ENCODE measurements around the gene ITPR1.

GRCh38 chr3:4823986-4824925 lies 331.1 kb downstream of the ITPR1 start:
- TF ChIP-seq ZNF331 (CRISPR knock-in tag; IDR thresholded peaks at IDR 0.05; ENCODE audit: low read depth) (no peak), CTCF (conservative IDR thresholded peaks at IDR 0.05; ENCODE audit: low read depth in 2 of 2) (no peak), EZH2 (IDR thresholded peaks at IDR 0.05; ENCODE audit: low read depth, unreplicated experiment) (no peak), EZH2phosphoT487 (IDR thresholded peaks at IDR 0.05; ENCODE audit: unreplicated experiment) (no peak), NANOG (IDR thresholded peaks at IDR 0.05; ENCODE audit: borderline replicate concordance) (no peak), CREB1 (CRISPR knock-in tag; IDR thresholded peaks at IDR 0.05; ENCODE audit: low read depth) (no peak), ZNF114 (CRISPR knock-in tag; IDR thresholded peaks at IDR 0.05) (no peak), ETS1 (IDR thresholded peaks at IDR 0.05) (no peak), POLR2AphosphoS5 (IDR thresholded peaks at IDR 0.05; ENCODE audit: low read depth) (no peak), JUNB (IDR thresholded peaks at IDR 0.05; ENCODE audit: unreplicated experiment) (no peak), STAT1 (IDR thresholded peaks at IDR 0.05; ENCODE audit: unreplicated experiment) (no peak)
- TF ChIP-seq, protein P1, sequence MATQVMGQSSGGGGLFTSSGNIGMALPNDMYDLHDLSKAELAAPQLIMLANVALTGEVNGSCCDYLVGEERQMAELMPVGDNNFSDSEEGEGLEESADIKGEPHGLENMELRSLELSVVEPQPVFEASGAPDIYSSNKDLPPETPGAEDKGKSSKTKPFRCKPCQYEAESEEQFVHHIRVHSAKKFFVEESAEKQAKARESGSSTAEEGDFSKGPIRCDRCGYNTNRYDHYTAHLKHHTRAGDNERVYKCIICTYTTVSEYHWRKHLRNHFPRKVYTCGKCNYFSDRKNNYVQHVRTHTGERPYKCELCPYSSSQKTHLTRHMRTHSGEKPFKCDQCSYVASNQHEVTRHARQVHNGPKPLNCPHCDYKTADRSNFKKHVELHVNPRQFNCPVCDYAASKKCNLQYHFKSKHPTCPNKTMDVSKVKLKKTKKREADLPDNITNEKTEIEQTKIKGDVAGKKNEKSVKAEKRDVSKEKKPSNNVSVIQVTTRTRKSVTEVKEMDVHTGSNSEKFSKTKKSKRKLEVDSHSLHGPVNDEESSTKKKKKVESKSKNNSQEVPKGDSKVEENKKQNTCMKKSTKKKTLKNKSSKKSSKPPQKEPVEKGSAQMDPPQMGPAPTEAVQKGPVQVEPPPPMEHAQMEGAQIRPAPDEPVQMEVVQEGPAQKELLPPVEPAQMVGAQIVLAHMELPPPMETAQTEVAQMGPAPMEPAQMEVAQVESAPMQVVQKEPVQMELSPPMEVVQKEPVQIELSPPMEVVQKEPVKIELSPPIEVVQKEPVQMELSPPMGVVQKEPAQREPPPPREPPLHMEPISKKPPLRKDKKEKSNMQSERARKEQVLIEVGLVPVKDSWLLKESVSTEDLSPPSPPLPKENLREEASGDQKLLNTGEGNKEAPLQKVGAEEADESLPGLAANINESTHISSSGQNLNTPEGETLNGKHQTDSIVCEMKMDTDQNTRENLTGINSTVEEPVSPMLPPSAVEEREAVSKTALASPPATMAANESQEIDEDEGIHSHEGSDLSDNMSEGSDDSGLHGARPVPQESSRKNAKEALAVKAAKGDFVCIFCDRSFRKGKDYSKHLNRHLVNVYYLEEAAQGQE (IDR thresholded peaks at IDR 0.05; ENCODE audit: unreplicated experiment) = no peak
- TF ChIP-seq, protein P2, sequence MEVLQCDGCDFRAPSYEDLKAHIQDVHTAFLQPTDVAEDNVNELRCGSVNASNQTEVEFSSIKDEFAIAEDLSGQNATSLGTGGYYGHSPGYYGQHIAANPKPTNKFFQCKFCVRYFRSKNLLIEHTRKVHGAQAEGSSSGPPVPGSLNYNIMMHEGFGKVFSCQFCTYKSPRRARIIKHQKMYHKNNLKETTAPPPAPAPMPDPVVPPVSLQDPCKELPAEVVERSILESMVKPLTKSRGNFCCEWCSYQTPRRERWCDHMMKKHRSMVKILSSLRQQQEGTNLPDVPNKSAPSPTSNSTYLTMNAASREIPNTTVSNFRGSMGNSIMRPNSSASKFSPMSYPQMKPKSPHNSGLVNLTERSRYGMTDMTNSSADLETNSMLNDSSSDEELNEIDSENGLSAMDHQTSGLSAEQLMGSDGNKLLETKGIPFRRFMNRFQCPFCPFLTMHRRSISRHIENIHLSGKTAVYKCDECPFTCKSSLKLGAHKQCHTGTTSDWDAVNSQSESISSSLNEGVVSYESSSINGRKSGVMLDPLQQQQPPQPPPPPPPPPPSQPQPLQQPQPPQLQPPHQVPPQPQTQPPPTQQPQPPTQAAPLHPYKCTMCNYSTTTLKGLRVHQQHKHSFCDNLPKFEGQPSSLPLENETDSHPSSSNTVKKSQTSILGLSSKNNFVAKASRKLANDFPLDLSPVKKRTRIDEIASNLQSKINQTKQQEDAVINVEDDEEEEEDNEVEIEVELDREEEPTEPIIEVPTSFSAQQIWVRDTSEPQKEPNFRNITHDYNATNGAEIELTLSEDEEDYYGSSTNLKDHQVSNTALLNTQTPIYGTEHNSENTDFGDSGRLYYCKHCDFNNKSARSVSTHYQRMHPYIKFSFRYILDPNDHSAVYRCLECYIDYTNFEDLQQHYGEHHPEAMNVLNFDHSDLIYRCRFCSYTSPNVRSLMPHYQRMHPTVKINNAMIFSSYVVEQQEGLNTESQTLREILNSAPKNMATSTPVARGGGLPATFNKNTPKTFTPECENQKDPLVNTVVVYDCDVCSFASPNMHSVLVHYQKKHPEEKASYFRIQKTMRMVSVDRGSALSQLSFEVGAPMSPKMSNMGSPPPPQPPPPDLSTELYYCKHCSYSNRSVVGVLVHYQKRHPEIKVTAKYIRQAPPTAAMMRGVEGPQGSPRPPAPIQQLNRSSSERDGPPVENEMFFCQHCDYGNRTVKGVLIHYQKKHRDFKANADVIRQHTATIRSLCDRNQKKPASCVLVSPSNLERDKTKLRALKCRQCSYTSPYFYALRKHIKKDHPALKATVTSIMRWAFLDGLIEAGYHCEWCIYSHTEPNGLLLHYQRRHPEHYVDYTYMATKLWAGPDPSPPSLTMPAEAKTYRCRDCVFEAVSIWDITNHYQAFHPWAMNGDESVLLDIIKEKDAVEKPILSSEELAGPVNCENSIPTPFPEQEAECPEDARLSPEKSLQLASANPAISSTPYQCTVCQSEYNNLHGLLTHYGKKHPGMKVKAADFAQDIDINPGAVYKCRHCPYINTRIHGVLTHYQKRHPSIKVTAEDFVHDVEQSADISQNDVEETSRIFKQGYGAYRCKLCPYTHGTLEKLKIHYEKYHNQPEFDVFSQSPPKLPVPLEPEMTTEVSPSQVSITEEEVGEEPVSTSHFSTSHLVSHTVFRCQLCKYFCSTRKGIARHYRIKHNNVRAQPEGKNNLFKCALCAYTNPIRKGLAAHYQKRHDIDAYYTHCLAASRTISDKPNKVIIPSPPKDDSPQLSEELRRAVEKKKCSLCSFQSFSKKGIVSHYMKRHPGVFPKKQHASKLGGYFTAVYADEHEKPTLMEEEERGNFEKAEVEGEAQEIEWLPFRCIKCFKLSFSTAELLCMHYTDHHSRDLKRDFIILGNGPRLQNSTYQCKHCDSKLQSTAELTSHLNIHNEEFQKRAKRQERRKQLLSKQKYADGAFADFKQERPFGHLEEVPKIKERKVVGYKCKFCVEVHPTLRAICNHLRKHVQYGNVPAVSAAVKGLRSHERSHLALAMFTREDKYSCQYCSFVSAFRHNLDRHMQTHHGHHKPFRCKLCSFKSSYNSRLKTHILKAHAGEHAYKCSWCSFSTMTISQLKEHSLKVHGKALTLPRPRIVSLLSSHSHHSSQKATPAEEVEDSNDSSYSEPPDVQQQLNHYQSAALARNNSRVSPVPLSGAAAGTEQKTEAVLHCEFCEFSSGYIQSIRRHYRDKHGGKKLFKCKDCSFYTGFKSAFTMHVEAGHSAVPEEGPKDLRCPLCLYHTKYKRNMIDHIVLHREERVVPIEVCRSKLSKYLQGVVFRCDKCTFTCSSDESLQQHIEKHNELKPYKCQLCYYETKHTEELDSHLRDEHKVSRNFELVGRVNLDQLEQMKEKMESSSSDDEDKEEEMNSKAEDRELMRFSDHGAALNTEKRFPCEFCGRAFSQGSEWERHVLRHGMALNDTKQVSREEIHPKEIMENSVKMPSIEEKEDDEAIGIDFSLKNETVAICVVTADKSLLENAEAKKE (CRISPR knock-in tag; IDR thresholded peaks at IDR 0.05) = no peak

All from GM23338 (cell line).